PFSK-1 (cell line): ENCODE results near the gene DAB2.

ENCODE experiments used
- POLR2AphosphoS5 ChIP-seq: IDR thresholded peaks from 2 replicates; pipeline ENCODE4 v1.6.1; 2012; ENCODE audit warnings: low read depth, mild to moderate bottlenecking, control low read depth, low read length, moderate library complexity
- SIN3A ChIP-seq: IDR thresholded peaks from 2 replicates; pipeline ENCODE4 v1.6.1; 2012; ENCODE audit warnings: mild to moderate bottlenecking, low read length, moderate library complexity, borderline replicate concordance; ENCODE audit not compliant: insufficient read depth
- TAF1 ChIP-seq: IDR thresholded peaks from 2 replicates; pipeline ENCODE4 v1.6.1; 2012; ENCODE audit warnings: low read length, control low read depth, borderline replicate concordance; ENCODE audit not compliant: insufficient read depth

DNA sequence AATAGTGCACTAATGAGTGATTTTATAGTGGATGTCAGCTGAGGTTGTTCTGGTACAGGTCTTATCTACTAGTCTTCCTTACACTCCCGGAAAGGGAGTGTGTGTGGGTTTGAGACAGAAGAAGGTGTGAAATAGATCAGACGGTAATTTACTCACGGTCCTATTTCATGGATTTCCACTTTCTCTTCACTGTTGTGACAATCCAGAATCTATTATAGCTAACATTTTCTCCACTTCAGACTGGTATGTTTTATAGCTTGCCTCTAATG is 53.5 kb downstream of the DAB2 start:
- TF ChIP-seq POLR2AphosphoS5 (no peak), TAF1 (no peak), SIN3A (no peak)
